ENCODE data around the gene GRIPAP1.

Gene GRIPAP1

GRCh38 chrX:49039598-49040375, 37.7 kb upstream of the GRIPAP1 start:
- H2AFZ ChIP-seq (ENCODE audit: low read depth, low read length, severe bottlenecking) = no peak overlapping the region
- no peaks in the 10 kb centered on the region for H3K27me3 ChIP-seq (ENCODE audit: low read length)
- no peak overlapping the region for H3K4me2 ChIP-seq (ENCODE audit: low read depth, low read length, poor library complexity, severe bottlenecking)
- no peak overlapping the region for H3K4me3 ChIP-seq (ENCODE audit: insufficient read depth, low read length, poor library complexity, severe bottlenecking)
- no peaks in the 10 kb centered on the region for H3K9me2 ChIP-seq (replicated peaks; ENCODE audit: insufficient read depth, low read length)
- H4K20me1 ChIP-seq (ENCODE audit: low read depth, low read length) = no peaks in the 10 kb centered on the region
- no peaks in the 10 kb centered on the region for H3K36me3 ChIP-seq (ENCODE audit: low read length)
- no peaks in the 10 kb centered on the region for H3K9me3 ChIP-seq (ENCODE audit: insufficient read depth, low read length)
- H3K9ac ChIP-seq (ENCODE audit: low read length) = no peak overlapping the region
- no peaks in the 10 kb centered on the region for H3K79me2 ChIP-seq (ENCODE audit: insufficient read depth, low read length)
- no peak for TF ChIP-seq EZH2phosphoT487 (conservative IDR thresholded peaks at IDR 0.05; ENCODE audit: low read length)
- TF ChIP-seq CTCF (IDR thresholded peaks at IDR 0.05; ENCODE audit: insufficient read depth, low read length, poor library complexity, severe bottlenecking) = no peak
- H3F3A ChIP-seq (ENCODE audit: insufficient read depth) = no peaks in the 10 kb centered on the region
- no peak overlapping the region for H3K27ac ChIP-seq (ENCODE audit: low read depth, low read length)

- no peak for TF ChIP-seq CTCF (IDR thresholded peaks at IDR 0.05; ENCODE audit: insufficient read depth, low read length, poor library complexity, severe bottlenecking)
- TF ChIP-seq EZH2phosphoT487 (conservative IDR thresholded peaks at IDR 0.05; ENCODE audit: low read length) = no peak
- Histone ChIP-seq H3K4me2 (ENCODE audit: low read depth, low read length, poor library complexity, severe bottlenecking) (no peak overlapping the region), H3K9me2 (replicated peaks; ENCODE audit: insufficient read depth, low read length) (no peaks in the 10 kb centered on the region), H4K20me1 (ENCODE audit: low read depth, low read length) (no peaks in the 10 kb centered on the region), H3K9me3 (ENCODE audit: insufficient read depth, low read length) (no peaks in the 10 kb centered on the region), H3K79me2 (ENCODE audit: insufficient read depth, low read length) (no peaks in the 10 kb centered on the region), H3K4me3 (ENCODE audit: insufficient read depth, low read length, poor library complexity, severe bottlenecking) (no peak overlapping the region), H3K36me3 (ENCODE audit: low read length) (no peaks in the 10 kb centered on the region), H3K9ac (ENCODE audit: low read length) (no peak overlapping the region), H3K27me3 (ENCODE audit: low read length) (no peaks in the 10 kb centered on the region), H3F3A (ENCODE audit: insufficient read depth) (no peaks in the 10 kb centered on the region), H2AFZ (ENCODE audit: low read depth, low read length, severe bottlenecking) (no peak overlapping the region), H3K27ac (ENCODE audit: low read depth, low read length) (no peak overlapping the region)
Measured at GRCh38 chrX:49037883-49038475, 35.9 kb upstream of the GRIPAP1 start.

GRCh38 chrX:49030283-49030682, 28.2 kb upstream of the GRIPAP1 start:
- no peaks in the 10 kb centered on the region for H3F3A ChIP-seq (ENCODE audit: insufficient read depth)
- no peak overlapping the region for H3K4me3 ChIP-seq (ENCODE audit: insufficient read depth, low read length, poor library complexity, severe bottlenecking)
- H3K9me3 ChIP-seq (ENCODE audit: insufficient read depth, low read length) = no peaks in the 10 kb centered on the region
- no peaks in the 10 kb centered on the region for H3K27me3 ChIP-seq (ENCODE audit: low read length)
- no peak overlapping the region for H3K27ac ChIP-seq (ENCODE audit: low read depth, low read length)
- no peak overlapping the region for H2AFZ ChIP-seq (ENCODE audit: low read depth, low read length, severe bottlenecking)
- no peaks in the 10 kb centered on the region for H3K9me2 ChIP-seq (replicated peaks; ENCODE audit: insufficient read depth, low read length)
- H3K4me2 ChIP-seq (ENCODE audit: low read depth, low read length, poor library complexity, severe bottlenecking) = no peak overlapping the region
- H4K20me1 ChIP-seq (ENCODE audit: low read depth, low read length) = no peaks in the 10 kb centered on the region
- TF ChIP-seq CTCF (IDR thresholded peaks at IDR 0.05; ENCODE audit: insufficient read depth, low read length, poor library complexity, severe bottlenecking) = no peak
- no peak for TF ChIP-seq EZH2phosphoT487 (conservative IDR thresholded peaks at IDR 0.05; ENCODE audit: low read length)
- H3K79me2 ChIP-seq (ENCODE audit: insufficient read depth, low read length) = no peaks in the 10 kb centered on the region
- no peak overlapping the region for H3K9ac ChIP-seq (ENCODE audit: low read length)
- H3K36me3 ChIP-seq (ENCODE audit: low read length) = no peaks in the 10 kb centered on the region

Measured in SU-DHL-6 (cell line).